Epithelial cell of prostate (primary cell): Measurements from ENCODE around the gene IRF8.
"Not testable (repeated sequence)": the region's sequence is repeated elsewhere in the genome, so short reads cannot be mapped to it uniquely, and the experiment has no call there.

Source experiments
- DNase-seq: peaks from one replicate; pipeline ENCODE4 v3.0.0-alpha.2; 2011; ENCODE audit warnings: low read depth, low spot score
- H3K27ac ChIP-seq: fragments of 450-650 bp; 2 replicates; pipeline ENCODE4 v1.5.1; 2017; ENCODE audit warnings: mild to moderate bottlenecking

Gene IRF8

DNA sequence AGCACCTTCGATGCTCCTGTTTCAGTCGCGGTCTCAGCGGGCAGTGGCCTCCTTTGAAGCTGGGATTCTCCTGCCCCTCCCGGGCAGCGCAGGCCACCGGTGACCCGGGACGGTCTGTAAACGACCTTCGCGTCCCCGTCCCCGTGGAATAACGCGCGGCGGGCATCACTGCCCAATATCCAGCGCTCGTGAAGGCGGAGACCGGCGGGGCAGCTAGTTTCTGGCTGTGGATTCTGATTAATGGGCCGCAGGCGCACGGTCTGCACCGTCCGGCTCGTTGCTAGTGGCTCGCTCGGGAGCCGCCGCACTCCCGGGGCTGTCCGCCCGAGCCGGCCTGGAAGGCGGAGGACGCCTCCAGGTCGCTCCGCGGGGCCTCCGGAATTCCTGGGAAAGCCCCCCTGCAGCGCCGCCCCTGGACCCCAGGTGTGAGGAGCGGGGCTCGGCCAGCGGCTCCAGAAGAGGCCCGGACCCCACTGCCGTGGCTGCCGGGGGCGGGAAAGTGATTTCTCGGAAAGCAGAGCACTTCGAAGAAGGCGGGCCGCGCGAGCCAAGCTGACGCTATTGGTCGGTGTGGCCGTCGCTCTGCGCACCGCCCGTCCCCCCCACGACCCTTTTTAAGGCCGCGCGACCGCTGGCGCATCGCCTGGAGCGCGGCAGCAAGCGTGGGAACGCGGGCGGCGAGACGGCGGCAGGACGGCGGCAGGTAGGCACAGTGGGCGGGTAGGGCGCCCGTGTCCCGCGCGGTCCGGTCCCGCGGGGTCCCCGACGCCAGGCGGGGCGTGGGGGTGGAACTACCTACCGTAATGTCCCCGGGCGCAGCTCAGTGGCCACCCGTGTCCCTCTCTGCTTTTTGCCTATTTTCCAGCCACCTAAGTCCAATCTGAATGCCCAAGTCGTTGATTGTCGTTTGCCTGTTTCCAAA, at the start of gene IRF8:
Gene IRF8 (plus strand): TSS at position 642 of the 922 bp plus-strand sequence. CDS start 3,854 bp downstream, outside the sequence.
- no peak for DNase-seq
- H3K27ac ChIP-seq, result no peak within 1 kb of the TSS

DNA sequence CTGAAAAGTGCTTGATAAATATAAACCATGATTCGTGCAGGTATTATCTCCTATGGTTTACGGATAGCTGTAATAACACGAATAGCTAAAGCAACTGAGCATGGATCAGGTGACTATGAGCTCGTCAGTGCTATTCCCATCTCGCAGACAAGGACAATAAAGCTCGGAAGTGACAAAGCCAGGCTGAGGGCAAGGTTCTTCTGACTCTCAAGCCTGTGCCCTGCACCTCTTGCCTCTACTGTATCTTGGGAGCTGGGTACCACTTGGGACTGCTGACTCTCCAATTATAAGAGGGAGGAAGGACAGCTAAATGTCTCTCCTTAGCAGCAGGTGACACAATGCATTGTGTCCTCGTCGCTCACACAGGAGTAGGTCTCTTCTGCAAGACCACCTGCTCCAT, 49.6 kb upstream of the IRF8 start:
- H3K27ac ChIP-seq, result no peak overlapping the region
- DNase-seq, result no peak

GRCh38 chr16:85850344-85850880, 48.5 kb upstream of the IRF8 start:
- no peak for DNase-seq
- no peak overlapping the region for H3K27ac ChIP-seq

- H3K27ac ChIP-seq, result no peak overlapping the region
- peak; percentile 6 for DNase-seq
These were observed 47.8 kb upstream of the IRF8 start for GRCh38 chr16:85851034-85851785.

DNA sequence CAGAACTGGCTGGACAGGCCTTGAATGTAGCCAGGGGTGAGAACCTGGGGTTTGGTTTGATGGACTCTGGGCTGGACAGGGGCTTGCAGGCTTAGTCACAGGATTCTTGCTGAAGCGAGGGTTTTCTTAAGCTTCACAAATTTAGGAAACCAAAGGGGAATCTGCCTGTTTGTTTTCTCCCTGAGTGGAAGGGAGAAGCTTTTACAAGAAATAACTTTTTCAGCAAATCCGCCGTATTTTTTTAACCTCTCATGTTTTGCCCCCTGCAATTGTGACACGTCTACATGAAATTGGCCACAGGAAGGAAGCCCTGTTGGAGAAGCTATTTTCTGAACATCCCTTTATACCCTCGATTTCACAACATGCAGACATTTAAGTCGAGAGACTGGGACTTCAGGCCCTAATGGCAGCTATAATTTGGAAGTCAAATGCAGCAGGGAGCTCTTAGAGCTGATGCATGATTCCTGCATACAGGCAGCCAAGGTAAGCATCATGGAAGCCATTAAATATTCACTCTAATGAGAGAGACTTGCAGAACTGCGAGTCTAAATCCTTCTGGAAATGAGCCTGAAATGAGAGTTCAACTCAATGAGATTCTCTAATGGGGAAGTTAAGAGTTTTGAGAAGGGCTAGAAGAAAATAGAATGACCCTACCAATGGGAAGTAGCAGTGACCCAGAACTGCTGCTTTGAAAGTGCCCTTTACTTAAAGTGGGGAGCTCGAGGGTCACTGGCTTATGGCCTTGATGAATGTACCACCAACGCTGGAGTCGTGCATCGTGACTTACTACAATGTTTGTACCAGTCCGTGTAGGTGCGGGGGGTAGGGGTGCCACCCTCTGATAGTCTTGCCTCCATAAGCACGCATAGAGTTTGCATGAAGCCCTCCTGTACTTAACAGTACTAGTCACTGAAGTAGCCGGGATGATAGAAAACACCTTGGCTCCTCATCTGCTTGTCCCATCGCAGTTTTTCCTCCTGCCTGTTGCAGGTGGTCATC, 45.1 kb upstream of the IRF8 start:
- no peak for DNase-seq
- H3K27ac ChIP-seq, result no peak overlapping the region

DNA sequence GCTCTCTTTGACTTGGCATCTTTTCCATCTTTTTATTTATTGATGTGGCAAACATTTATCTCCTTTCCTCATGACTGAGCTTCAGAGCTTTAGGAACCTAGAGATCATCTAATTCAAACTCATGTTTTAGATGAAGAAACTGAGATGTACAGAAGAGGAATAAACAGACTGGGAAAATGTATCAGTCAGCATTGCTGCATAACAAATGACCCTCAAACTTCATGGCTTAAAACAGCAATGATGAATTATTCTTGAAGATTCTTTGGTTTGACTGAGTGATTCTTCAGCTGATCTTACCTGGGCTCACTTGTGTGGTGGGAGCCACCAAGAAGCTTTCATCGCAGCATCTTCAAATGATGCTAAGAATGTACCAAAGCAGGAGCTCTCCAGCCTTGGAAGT, 44.0 kb upstream of the IRF8 start:
- no peak for DNase-seq
- H3K27ac ChIP-seq, result no peak overlapping the region

- H3K27ac ChIP-seq, result no peak overlapping the region
- DNase-seq, result no peak
These were observed 42.9 kb upstream of the IRF8 start for GRCh38 chr16:85856079-85856478.

DNA sequence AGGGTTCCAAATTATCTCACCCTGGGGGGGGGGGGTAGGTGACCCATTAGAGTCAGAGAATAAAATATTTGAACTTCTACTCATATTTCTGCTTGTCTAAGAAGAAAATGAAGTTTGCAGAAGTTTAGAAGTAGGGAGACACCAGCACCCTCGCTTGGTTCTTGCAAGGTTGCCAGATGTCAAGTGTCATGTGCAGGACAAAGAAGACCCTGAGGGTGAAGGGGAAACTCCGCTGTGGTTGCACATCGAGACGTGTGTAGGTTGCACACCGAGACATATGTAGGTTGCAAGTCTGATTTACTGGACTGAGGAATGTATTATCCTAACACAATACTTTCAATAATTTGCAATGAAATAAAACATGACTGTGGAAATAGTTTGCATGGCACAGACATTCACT, 42.4 kb upstream of the IRF8 start:
- no peak overlapping the region for H3K27ac ChIP-seq
- DNase-seq, result no peak

DNA sequence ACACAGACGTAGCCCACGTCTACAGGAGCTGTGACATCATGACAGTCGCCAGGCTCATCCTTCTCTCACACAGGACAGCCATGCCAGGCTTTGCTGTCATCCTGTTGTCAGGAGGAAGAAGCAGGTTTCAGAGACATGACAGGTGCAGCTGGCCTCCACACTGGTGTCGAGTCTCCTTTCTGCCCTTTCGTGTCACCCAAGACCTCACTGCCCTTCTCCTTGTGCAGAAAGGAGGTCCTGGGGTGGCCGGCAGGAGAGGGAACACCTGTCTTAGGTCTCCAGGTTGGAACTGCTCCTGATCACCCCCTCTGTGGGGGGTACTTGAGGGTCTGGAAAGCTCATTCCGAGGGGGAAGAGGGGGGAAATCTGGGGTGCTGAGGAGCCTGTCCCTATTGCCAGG, 41.6 kb upstream of the IRF8 start:
- no peak for DNase-seq
- no peak overlapping the region for H3K27ac ChIP-seq

- not testable (repeated sequence) for DNase-seq, H3K27ac ChIP-seq
These were observed 40.4 kb upstream of the IRF8 start for GRCh38 chr16:85858571-85858970.

- DNase-seq, result no peak
- H3K27ac ChIP-seq, result no peak overlapping the region
These were observed 39.8 kb upstream of the IRF8 start for GRCh38 chr16:85858984-85859817.

DNA sequence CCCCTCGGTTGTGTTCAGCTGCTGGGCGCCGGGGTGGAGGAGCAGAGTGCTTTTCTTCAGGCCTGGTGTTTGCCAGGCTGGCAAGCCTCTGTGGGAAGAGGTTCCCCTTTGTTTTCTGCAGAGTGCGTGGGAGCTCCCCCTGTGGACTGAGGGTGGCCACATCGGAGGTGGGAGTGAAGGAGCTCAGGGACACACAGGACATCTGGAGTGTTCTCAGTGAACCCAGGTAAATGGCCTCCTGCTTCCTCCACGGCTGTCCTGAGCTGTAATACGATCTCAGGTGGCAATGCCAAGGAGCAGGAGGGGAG, 39.2 kb upstream of the IRF8 start:
- H3K27ac ChIP-seq, result no peak overlapping the region
- no peak for DNase-seq

GRCh38 chr16:85860413-85861094, 38.4 kb upstream of the IRF8 start:
- no peak for DNase-seq
- no peak overlapping the region for H3K27ac ChIP-seq

DNA sequence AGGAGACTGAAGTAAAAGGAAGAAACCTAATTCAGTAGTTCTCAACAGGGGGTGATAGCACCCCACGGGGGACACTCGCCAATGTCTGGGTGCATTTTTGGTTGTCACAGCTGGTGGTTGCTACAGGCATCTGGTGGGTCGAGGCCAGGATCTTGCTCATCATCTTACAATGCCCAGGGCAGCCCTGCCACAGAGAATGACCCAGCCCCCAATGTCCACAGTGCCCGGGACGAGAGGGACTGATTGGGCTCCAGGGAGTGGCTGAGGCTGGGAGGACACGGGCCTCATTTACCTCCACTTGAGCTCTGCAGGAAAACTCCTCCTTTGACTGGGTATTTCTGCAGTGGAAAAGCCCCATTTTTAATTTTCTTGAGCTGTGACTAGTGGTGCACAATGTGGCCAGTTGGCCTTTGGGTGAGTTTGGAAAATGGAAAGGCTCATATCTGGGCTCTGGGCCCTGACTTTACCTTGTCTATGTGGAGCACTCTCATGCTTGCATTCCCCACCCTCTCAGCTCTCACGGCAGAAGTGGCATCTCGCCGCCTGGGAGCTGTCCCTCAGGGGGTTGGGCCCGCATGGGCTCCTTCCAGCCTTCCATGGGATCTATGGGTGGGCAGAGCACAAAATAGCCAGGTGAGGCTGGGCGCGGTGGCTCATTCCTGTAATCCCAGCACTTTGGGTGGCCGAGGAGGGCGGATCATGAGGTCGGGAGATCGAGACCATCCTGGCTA, 37.7 kb upstream of the IRF8 start:
- DNase-seq, result no peak
- H3K27ac ChIP-seq, result no peak overlapping the region

DNA sequence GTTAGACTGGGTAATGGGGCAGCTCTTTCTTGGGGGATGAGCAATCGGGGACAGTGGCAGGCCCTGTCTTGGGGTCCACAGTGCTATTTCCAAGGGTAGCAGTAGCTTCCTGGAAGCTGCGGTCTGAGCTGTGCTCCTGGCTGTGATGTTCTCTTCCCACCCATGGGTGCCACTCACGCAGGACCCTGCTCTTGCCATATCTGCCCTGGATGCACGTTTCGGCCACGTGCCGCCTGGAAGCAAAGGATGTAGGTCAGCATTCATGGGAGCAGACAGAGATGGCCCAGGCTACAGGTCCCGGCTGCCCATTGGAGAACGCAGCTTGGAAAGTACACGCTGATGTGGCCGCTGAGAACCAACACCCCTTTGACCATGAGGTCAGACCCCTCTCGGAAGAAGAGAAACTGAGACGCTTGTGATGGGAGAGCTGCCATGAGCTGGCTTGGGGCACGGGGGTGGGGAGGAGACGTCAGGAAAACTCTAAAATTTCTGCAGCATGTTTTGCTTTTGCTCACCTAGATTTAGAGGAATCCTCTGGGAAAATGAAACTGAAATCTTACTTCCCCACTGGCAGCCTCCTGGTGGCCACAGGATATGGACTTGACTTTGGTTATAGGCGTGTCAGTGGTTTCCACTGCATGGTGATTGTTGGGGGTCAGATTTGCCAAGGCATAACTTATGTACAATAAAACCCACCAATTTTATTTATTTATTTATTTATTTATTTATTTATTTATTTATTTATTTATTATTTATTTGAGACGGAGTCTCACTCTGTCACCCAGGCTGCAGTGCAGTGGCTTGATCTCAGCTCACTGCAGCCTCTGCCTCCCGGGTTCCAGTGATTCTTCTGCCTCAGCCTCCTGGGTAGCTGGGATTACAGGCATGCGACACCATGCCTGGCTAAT, 36.2 kb upstream of the IRF8 start:
- no peak for DNase-seq
- no peak overlapping the region for H3K27ac ChIP-seq

DNA sequence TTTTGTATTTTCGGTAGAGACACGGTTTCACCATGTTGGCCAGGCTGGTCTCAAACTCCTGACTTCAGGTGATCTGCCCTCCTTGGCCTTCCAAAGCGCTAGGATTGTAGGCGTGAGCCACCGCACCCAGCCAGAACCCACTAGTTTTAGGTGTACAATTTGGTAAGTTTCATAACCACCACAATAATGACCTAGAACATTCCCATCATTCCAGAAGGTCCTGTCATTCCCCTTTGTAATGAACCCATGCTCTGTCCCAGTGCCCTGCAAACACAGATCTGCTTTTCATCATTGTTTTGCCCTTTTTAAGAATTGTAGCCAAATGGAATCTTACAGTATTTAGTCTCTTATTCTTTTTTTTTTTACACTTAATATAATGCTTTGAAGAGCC, 35.6 kb upstream of the IRF8 start:
- H3K27ac ChIP-seq, result no peak overlapping the region
- no peak for DNase-seq

DNA sequence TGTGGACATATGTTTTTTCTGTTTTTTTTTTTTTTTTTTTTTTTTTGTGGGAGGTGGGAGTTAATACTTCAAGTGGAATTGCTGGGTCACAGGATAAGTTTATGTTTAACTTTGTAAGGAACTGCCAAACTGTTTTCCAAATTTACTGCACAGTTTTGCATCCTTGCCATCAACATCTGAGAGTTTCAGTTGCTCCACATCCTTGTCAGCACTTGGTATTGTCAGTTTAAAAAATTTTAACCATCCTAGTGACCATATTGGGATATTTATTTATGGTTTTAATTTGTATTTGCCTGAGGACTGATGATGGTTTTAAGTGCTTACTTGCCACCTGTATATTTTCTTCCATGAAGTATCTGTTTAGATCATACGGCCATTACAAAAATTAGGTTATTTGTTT, 34.0 kb upstream of the IRF8 start:
- H3K27ac ChIP-seq, result no peak overlapping the region
- DNase-seq, result no peak
